ENCODE measurements around the gene CPN1.

Gene CPN1

DNA sequence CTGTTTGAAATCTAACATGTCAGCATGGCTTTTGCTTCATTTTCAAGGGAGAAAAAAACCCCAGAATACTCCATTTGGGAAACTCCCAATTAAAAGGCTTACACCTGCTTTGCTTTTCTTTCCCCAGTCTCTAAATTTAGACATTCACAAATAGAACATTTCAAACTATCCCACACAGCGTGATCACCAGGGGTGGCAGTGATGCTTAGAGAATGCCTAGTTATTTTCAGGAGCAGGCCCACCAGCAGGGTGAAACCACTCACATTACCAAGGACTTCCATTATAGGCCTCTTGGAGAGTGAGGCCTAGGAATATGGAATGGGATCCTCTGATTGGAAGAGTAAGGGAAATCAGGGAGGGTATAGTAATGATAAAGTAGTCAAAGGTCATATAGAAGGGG, 14.2 kb downstream of the CPN1 start:
- Histone ChIP-seq H3K79me2 (ENCODE audit: low read length) (no peaks in the 10 kb centered on the region), H3K4me2 (ENCODE audit: low read length) (no peak overlapping the region), H3K4me1 (ENCODE audit: low read length) (no peaks in the 10 kb centered on the region), H3K9ac (ENCODE audit: low read length) (no peak overlapping the region), H3K27me3 (ENCODE audit: low read depth, low read length) (no peaks in the 10 kb centered on the region), H3K9me3 (ENCODE audit: insufficient read depth, low read length) (no peaks in the 10 kb centered on the region), H2AFZ (ENCODE audit: low read depth, low read length) (no peak overlapping the region), H3K27ac (ENCODE audit: low read length) (no peak overlapping the region), H3K4me3 (ENCODE audit: low read length) (no peak overlapping the region), H3K36me3 (replicated peaks; ENCODE audit: low read depth, low read length) (no peaks in the 10 kb centered on the region), H4K20me1 (ENCODE audit: insufficient read depth, low read length) (no peaks in the 10 kb centered on the region)
- TF ChIP-seq, protein P1, sequence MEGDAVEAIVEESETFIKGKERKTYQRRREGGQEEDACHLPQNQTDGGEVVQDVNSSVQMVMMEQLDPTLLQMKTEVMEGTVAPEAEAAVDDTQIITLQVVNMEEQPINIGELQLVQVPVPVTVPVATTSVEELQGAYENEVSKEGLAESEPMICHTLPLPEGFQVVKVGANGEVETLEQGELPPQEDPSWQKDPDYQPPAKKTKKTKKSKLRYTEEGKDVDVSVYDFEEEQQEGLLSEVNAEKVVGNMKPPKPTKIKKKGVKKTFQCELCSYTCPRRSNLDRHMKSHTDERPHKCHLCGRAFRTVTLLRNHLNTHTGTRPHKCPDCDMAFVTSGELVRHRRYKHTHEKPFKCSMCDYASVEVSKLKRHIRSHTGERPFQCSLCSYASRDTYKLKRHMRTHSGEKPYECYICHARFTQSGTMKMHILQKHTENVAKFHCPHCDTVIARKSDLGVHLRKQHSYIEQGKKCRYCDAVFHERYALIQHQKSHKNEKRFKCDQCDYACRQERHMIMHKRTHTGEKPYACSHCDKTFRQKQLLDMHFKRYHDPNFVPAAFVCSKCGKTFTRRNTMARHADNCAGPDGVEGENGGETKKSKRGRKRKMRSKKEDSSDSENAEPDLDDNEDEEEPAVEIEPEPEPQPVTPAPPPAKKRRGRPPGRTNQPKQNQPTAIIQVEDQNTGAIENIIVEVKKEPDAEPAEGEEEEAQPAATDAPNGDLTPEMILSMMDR (IDR thresholded peaks at IDR 0.05; ENCODE audit: low read depth, low read length) = no peak
- TF ChIP-seq EZH2phosphoT487 (IDR thresholded peaks at IDR 0.05; ENCODE audit: low read depth) = no peak

DNA sequence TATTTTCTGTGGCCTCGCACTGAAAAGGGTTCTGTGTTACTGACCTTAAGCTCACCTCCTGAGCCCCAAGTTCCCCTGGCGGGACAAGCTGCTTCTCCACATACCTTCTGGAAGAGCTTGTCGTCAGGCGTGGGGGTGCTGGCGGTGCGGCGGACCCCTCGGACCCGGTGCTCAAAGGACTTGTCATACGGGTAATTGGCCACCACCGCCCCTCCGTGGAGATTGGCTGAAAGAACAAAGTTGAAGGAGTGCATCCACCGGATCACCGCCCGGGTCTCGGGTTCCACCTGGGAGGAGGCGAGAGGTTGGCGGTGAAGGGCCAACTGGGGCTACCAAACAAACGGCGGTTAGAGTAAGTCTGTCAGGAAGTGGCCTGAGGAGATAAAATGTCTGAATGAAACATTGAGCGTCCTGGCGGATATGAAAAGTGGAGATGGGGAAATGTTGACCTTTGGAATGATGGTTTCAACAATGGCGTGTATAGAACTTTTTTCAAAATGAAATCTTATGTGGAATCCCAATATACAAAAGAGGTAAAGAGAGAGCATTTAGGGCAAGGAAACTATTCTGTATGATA, 16.5 kb downstream of the CPN1 start:
- H3K9ac ChIP-seq (ENCODE audit: low read length) = no peak overlapping the region
- H3K36me3 ChIP-seq (replicated peaks; ENCODE audit: low read depth, low read length) = no peaks in the 10 kb centered on the region
- H3K4me1 ChIP-seq (ENCODE audit: low read length) = no peaks in the 10 kb centered on the region
- H3K79me2 ChIP-seq (ENCODE audit: low read length) = no peaks in the 10 kb centered on the region
- no peaks in the 10 kb centered on the region for H3K27me3 ChIP-seq (ENCODE audit: low read depth, low read length)
- H2AFZ ChIP-seq (ENCODE audit: low read depth, low read length) = no peak overlapping the region
- H3K9me3 ChIP-seq (ENCODE audit: insufficient read depth, low read length) = no peaks in the 10 kb centered on the region
- no peaks in the 10 kb centered on the region for H4K20me1 ChIP-seq (ENCODE audit: insufficient read depth, low read length)
- no peak for TF ChIP-seq EZH2phosphoT487 (IDR thresholded peaks at IDR 0.05; ENCODE audit: low read depth)
- TF ChIP-seq, protein P1 (IDR thresholded peaks at IDR 0.05; ENCODE audit: low read depth, low read length) = no peak
- no peak overlapping the region for H3K4me3 ChIP-seq (ENCODE audit: low read length)
- H3K4me2 ChIP-seq (ENCODE audit: low read length) = no peak overlapping the region
- no peak overlapping the region for H3K27ac ChIP-seq (ENCODE audit: low read length)

DNA sequence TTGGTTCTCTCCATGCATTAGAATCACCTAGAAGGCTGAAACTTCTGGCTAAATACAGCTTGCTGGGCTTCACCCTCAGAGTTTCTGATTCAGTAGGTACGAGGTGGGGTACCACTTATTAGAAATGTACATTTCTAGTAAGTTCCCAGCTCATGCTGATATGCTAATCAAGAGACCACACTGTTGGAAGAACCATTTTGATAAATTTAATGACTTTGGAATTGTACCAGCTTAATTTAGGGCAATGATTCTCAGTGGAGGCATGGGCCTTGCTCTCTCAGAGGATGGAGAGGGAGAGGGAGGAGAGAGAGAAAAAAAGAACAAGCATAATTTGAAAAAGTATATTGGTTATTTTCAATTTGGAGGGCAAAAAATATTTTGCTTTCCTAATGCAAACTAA, 20.3 kb downstream of the CPN1 start:
- H3K27me3 ChIP-seq (ENCODE audit: low read depth, low read length) = no peaks in the 10 kb centered on the region
- no peak overlapping the region for H2AFZ ChIP-seq (ENCODE audit: low read depth, low read length)
- no peaks in the 10 kb centered on the region for H3K4me1 ChIP-seq (ENCODE audit: low read length)
- no peaks in the 10 kb centered on the region for H4K20me1 ChIP-seq (ENCODE audit: insufficient read depth, low read length)
- TF ChIP-seq EZH2phosphoT487 (IDR thresholded peaks at IDR 0.05; ENCODE audit: low read depth) = no peak
- TF ChIP-seq, protein P1 (IDR thresholded peaks at IDR 0.05; ENCODE audit: low read depth, low read length) = no peak
- no peaks in the 10 kb centered on the region for H3K36me3 ChIP-seq (replicated peaks; ENCODE audit: low read depth, low read length)
- H3K4me2 ChIP-seq (ENCODE audit: low read length) = no peak overlapping the region
- no peak overlapping the region for H3K9ac ChIP-seq (ENCODE audit: low read length)
- no peak overlapping the region for H3K27ac ChIP-seq (ENCODE audit: low read length)
- no peaks in the 10 kb centered on the region for H3K79me2 ChIP-seq (ENCODE audit: low read length)
- H3K4me3 ChIP-seq (ENCODE audit: low read length) = no peak overlapping the region
- no peaks in the 10 kb centered on the region for H3K9me3 ChIP-seq (ENCODE audit: insufficient read depth, low read length)

DNA sequence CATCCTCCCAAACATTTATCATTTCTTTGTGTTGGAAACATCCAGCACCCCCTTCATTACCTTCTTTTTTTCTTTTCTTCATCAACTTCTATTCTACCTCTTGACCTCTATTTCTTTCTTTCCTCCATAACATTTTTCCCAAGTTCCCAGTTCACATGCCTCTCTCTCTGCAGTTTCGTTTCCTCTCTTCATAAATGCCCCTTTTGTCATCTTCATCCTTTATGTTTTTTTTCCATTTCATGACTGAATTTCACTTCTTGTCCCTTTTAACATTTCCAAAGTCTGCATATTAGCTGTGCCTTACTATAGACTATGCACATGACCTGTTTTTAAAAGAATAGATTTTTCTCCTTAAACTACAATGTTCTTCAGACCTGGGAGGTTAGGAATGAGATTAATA, 23.7 kb downstream of the CPN1 start:
- H3K4me2 ChIP-seq (ENCODE audit: low read length) = no peak overlapping the region
- no peak for TF ChIP-seq EZH2phosphoT487 (IDR thresholded peaks at IDR 0.05; ENCODE audit: low read depth)
- TF ChIP-seq, protein P1 (IDR thresholded peaks at IDR 0.05; ENCODE audit: low read depth, low read length) = no peak
- H4K20me1 ChIP-seq (ENCODE audit: insufficient read depth, low read length) = no peaks in the 10 kb centered on the region
- no peaks in the 10 kb centered on the region for H3K79me2 ChIP-seq (ENCODE audit: low read length)
- no peak overlapping the region for H3K4me3 ChIP-seq (ENCODE audit: low read length)
- no peaks in the 10 kb centered on the region for H3K4me1 ChIP-seq (ENCODE audit: low read length)
- H2AFZ ChIP-seq (ENCODE audit: low read depth, low read length) = no peak overlapping the region
- H3K9me3 ChIP-seq (ENCODE audit: insufficient read depth, low read length) = no peaks in the 10 kb centered on the region
- H3K27me3 ChIP-seq (ENCODE audit: low read depth, low read length) = peaks cover 12% of the 10 kb centered on the region
- H3K36me3 ChIP-seq (replicated peaks; ENCODE audit: low read depth, low read length) = no peaks in the 10 kb centered on the region
- H3K9ac ChIP-seq (ENCODE audit: low read length) = no peak overlapping the region
- no peak overlapping the region for H3K27ac ChIP-seq (ENCODE audit: low read length)
